Measurements from ENCODE around the gene TM9SF3.

TM9SF3 gene

DNA sequence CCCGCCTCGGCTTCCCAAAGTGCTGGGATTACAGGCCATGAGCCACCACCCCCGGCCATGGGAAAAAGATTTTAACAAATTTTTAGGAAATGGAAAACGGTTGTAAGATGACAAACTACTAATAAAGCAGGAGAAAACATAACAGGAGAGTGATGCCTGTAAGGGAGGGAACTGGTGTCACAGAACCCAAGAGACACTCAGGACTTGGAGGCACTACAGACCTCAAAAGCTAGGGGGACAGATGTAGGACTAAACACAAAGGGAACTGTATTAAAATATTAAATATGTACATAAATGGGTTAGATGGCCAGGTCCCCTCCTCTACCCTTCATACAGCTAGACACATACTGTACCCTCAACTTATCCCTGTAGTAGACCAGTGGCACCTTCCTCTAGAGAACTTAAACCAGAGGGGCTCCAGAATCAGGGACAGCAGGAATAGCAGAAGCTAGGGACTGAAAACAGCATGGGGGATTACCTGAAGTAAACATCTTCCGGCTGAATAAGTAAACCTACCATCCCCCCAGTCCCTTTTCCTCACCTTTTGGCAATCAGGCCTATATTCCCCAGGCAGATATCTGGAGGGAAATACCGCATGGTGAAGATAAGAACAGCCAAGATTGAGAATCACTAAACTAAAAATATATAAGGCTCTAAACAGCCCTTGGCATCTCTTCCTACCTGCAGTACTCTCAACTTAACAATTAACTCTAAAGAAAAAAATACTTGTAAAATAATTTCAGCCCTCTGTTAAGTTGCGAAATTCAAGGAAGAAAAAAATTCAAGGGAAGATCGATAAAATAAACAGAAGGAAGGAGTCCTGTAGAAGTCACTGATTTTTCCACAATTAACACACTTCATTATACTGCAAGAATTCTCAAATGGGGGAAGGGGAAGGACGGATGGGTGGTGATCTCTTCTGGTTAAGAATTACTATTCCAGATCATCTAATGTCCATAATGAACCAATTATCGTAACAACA lies 15.5 kb downstream of the TM9SF3 start:
- Histone ChIP-seq H3K36me3 (ENCODE audit: control insufficient read depth in 4 of 4, insufficient read depth in 4 of 4, low read length in 3 of 4) (peaks cover 6 to 42% (median 22%) of the 10 kb centered on the region in 4 experiments), H3K9me3 (ENCODE audit: control extremely low read depth in 1 of 5, control insufficient read depth in 4 of 5, insufficient read depth in 2 of 5, low read depth in 1 of 5, low read length in 4 of 5) (no peaks in the 10 kb centered on the region), H3K27ac (ENCODE audit: insufficient read depth in 1 of 2, low read depth in 1 of 2, low read length in 2 of 2, poor library complexity in 1 of 2, severe bottlenecking in 2 of 2) (no peak overlapping the region), H3K4me1 (ENCODE audit: control extremely low read depth in 1 of 4, control insufficient read depth in 4 of 4, insufficient read depth in 4 of 4, low read length in 3 of 4) (peaks cover 0 to under 1% (median 0%) of the 10 kb centered on the region in 4 experiments), H3K4me3 (ENCODE audit: control insufficient read depth in 1 of 7, extremely low read depth in 1 of 7, insufficient read depth in 4 of 7, low read depth in 2 of 7, low read length in 6 of 7) (no peak overlapping the region), H3K27me3 (replicated peaks in 2 of 5; ENCODE audit: control insufficient read depth in 4 of 5, insufficient read depth in 5 of 5, low read length in 4 of 5) (no peaks in the 10 kb centered on the region)
- CTCF ChIA-PET, result interaction anchor here (0.8 to 1.4 kb wide), 5 partner anchors 9 to 27 kb away, joined by 3 to 4 read pairs (median 3); no protein-coding TSS in a partner anchor
- no peak for DNase-seq
- POLR2A ChIA-PET, result no interaction called here
- WGBS (ENCODE audit: insufficient coverage), result 95% methylated on average over 3 of the region's 10 CpGs

DNA sequence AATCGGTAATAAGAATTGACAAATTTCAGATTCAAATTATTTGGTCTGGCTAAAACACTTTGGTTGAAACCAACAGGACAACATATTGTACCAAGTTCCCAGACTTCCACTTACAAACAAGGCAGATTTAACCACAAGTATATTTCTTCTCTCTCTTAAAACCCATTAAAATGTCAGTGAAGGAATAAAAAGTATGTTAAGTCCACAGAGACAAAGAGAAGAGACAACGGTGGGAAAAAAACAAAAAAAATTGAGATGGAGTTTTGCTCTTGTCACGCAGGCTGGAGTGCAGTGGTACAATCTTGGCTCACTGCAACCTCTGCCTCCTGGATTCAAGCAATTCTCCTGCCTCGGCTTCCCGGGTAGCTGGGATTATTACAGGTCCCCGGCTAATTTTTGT lies 16.3 kb downstream of the TM9SF3 start:
- ChIA-PET CTCF (interaction anchor here (0.8 to 1.4 kb wide), 4 partner anchors 8 to 26 kb away, joined by 3 to 4 read pairs (median 3); no protein-coding TSS in a partner anchor), POLR2A (no interaction called here)
- no peaks in the 10 kb centered on the region for H3K4me1 ChIP-seq (ENCODE audit: control extremely low read depth in 1 of 4, control insufficient read depth in 4 of 4, insufficient read depth in 4 of 4, low read length in 3 of 4)
- H3K9me3 ChIP-seq (ENCODE audit: control extremely low read depth in 1 of 5, control insufficient read depth in 4 of 5, insufficient read depth in 2 of 5, low read depth in 1 of 5, low read length in 4 of 5), result no peaks in the 10 kb centered on the region
- H3K36me3 ChIP-seq (ENCODE audit: control insufficient read depth in 4 of 4, insufficient read depth in 4 of 4, low read length in 3 of 4), result peaks cover 5 to 35% (median 22%) of the 10 kb centered on the region in 4 experiments
- H3K4me3 ChIP-seq (ENCODE audit: control insufficient read depth in 1 of 7, extremely low read depth in 1 of 7, insufficient read depth in 4 of 7, low read depth in 2 of 7, low read length in 6 of 7), result no peak overlapping the region
- H3K27ac ChIP-seq (ENCODE audit: insufficient read depth in 1 of 2, low read depth in 1 of 2, low read length in 2 of 2, poor library complexity in 1 of 2, severe bottlenecking in 2 of 2), result no peak overlapping the region
- no peaks in the 10 kb centered on the region for H3K27me3 ChIP-seq (replicated peaks in 2 of 5; ENCODE audit: control insufficient read depth in 4 of 5, insufficient read depth in 5 of 5, low read length in 4 of 5)
- DNase-seq, result no peak
- 97% methylated on average over 5 of the region's 6 CpGs for WGBS (ENCODE audit: insufficient coverage)

GRCh38 chr10:96568402-96568801 lies 18.4 kb downstream of the TM9SF3 start:
- no peaks in the 10 kb centered on the region for H3K9me3 ChIP-seq (ENCODE audit: control extremely low read depth in 1 of 5, control insufficient read depth in 4 of 5, insufficient read depth in 2 of 5, low read depth in 1 of 5, low read length in 4 of 5)
- CTCF ChIA-PET, result no interaction called here
- POLR2A ChIA-PET, result no interaction called here
- H3K27me3 ChIP-seq (replicated peaks in 2 of 5; ENCODE audit: control insufficient read depth in 4 of 5, insufficient read depth in 5 of 5, low read length in 4 of 5), result no peaks in the 10 kb centered on the region
- H3K4me3 ChIP-seq (ENCODE audit: control insufficient read depth in 1 of 7, extremely low read depth in 1 of 7, insufficient read depth in 4 of 7, low read depth in 2 of 7, low read length in 6 of 7), result no peak overlapping the region
- H3K27ac ChIP-seq (ENCODE audit: insufficient read depth in 1 of 2, low read depth in 1 of 2, low read length in 2 of 2, poor library complexity in 1 of 2, severe bottlenecking in 2 of 2), result no peak overlapping the region
- H3K36me3 ChIP-seq (ENCODE audit: control insufficient read depth in 4 of 4, insufficient read depth in 4 of 4, low read length in 3 of 4), result peaks cover 6 to 34% (median 18%) of the 10 kb centered on the region in 4 experiments
- no CpG with 5 or more reads among the region's 1 CpG for WGBS (ENCODE audit: insufficient coverage)
- DNase-seq, result no peak
- no peaks in the 10 kb centered on the region for H3K4me1 ChIP-seq (ENCODE audit: control extremely low read depth in 1 of 4, control insufficient read depth in 4 of 4, insufficient read depth in 4 of 4, low read length in 3 of 4)

- no peak for DNase-seq
- H3K4me1 ChIP-seq (ENCODE audit: control extremely low read depth in 1 of 4, control insufficient read depth in 4 of 4, insufficient read depth in 4 of 4, low read length in 3 of 4), result no peaks in the 10 kb centered on the region
- H3K27me3 ChIP-seq (replicated peaks in 2 of 5; ENCODE audit: control insufficient read depth in 4 of 5, insufficient read depth in 5 of 5, low read length in 4 of 5), result no peaks in the 10 kb centered on the region
- H3K27ac ChIP-seq (ENCODE audit: insufficient read depth in 1 of 2, low read depth in 1 of 2, low read length in 2 of 2, poor library complexity in 1 of 2, severe bottlenecking in 2 of 2), result no peak overlapping the region
- H3K9me3 ChIP-seq (ENCODE audit: control extremely low read depth in 1 of 5, control insufficient read depth in 4 of 5, insufficient read depth in 2 of 5, low read depth in 1 of 5, low read length in 4 of 5), result no peaks in the 10 kb centered on the region
- H3K36me3 ChIP-seq (ENCODE audit: control insufficient read depth in 4 of 4, insufficient read depth in 4 of 4, low read length in 3 of 4), result peaks cover 12 to 48% (median 27%) of the 10 kb centered on the region in 4 experiments
- WGBS (ENCODE audit: insufficient coverage), result no CpG with 5 or more reads among the region's 1 CpG
- CTCF ChIA-PET, result interaction anchor here (1.8 kb wide), 1 partner anchor 9 kb away, joined by 6 read pairs; no protein-coding TSS in a partner anchor
- H3K4me3 ChIP-seq (ENCODE audit: control insufficient read depth in 1 of 7, extremely low read depth in 1 of 7, insufficient read depth in 4 of 7, low read depth in 2 of 7, low read length in 6 of 7), result no peak overlapping the region
- POLR2A ChIA-PET, result no interaction called here
Measured at GRCh38 chr10:96565774-96566173, 21.0 kb downstream of the TM9SF3 start.

GRCh38 chr10:96560966-96561887 lies 25.6 kb downstream of the TM9SF3 start:
- no peak for DNase-seq
- WGBS (ENCODE audit: insufficient coverage), result no CpG with 5 or more reads among the region's 3 CpGs
- H3K9me3 ChIP-seq (ENCODE audit: control extremely low read depth in 1 of 5, control insufficient read depth in 4 of 5, insufficient read depth in 2 of 5, low read depth in 1 of 5, low read length in 4 of 5), result no peaks in the 10 kb centered on the region
- no peaks in the 10 kb centered on the region for H3K27me3 ChIP-seq (replicated peaks in 2 of 5; ENCODE audit: control insufficient read depth in 4 of 5, insufficient read depth in 5 of 5, low read length in 4 of 5)
- H3K4me1 ChIP-seq (ENCODE audit: control extremely low read depth in 1 of 4, control insufficient read depth in 4 of 4, insufficient read depth in 4 of 4, low read length in 3 of 4), result no peaks in the 10 kb centered on the region
- no peak overlapping the region for H3K27ac ChIP-seq (ENCODE audit: insufficient read depth in 1 of 2, low read depth in 1 of 2, low read length in 2 of 2, poor library complexity in 1 of 2, severe bottlenecking in 2 of 2)
- CTCF ChIA-PET, result interaction anchor here (0.9 to 1.4 kb wide), 2 partner anchors 11 to 13 kb away, joined by 3 to 7 read pairs; no protein-coding TSS in a partner anchor
- POLR2A ChIA-PET, result interaction anchor here (0.6 kb wide), 1 partner anchor 20 kb away, joined by 3 read pairs; no protein-coding TSS in a partner anchor
- peaks cover 10 to 63% (median 33%) of the 10 kb centered on the region in 4 experiments for H3K36me3 ChIP-seq (ENCODE audit: control insufficient read depth in 4 of 4, insufficient read depth in 4 of 4, low read length in 3 of 4)
- H3K4me3 ChIP-seq (ENCODE audit: control insufficient read depth in 1 of 7, extremely low read depth in 1 of 7, insufficient read depth in 4 of 7, low read depth in 2 of 7, low read length in 6 of 7), result no peak overlapping the region

- no peaks in the 10 kb centered on the region for H3K9me3 ChIP-seq (ENCODE audit: control extremely low read depth in 1 of 5, control insufficient read depth in 4 of 5, insufficient read depth in 2 of 5, low read depth in 1 of 5, low read length in 4 of 5)
- H3K4me1 ChIP-seq (ENCODE audit: control extremely low read depth in 1 of 4, control insufficient read depth in 4 of 4, insufficient read depth in 4 of 4, low read length in 3 of 4), result no peaks in the 10 kb centered on the region
- ChIA-PET POLR2A (no interaction called here), CTCF (no interaction called here)
- H3K27me3 ChIP-seq (replicated peaks in 2 of 5; ENCODE audit: control insufficient read depth in 4 of 5, insufficient read depth in 5 of 5, low read length in 4 of 5), result no peaks in the 10 kb centered on the region
- peaks cover 10 to 63% (median 33%) of the 10 kb centered on the region in 4 experiments for H3K36me3 ChIP-seq (ENCODE audit: control insufficient read depth in 4 of 4, insufficient read depth in 4 of 4, low read length in 3 of 4)
- H3K4me3 ChIP-seq (ENCODE audit: control insufficient read depth in 1 of 7, extremely low read depth in 1 of 7, insufficient read depth in 4 of 7, low read depth in 2 of 7, low read length in 6 of 7), result no peak overlapping the region
- H3K27ac ChIP-seq (ENCODE audit: insufficient read depth in 1 of 2, low read depth in 1 of 2, low read length in 2 of 2, poor library complexity in 1 of 2, severe bottlenecking in 2 of 2), result no peak overlapping the region
- WGBS (ENCODE audit: insufficient coverage), result 100% methylated on average over 1 of the region's 2 CpGs
- DNase-seq, result no peak
Measured at GRCh38 chr10:96560489-96560888, 26.3 kb downstream of the TM9SF3 start.
